ENCODE measurements around the gene TMEM106A.
"Not testable (repeated sequence)": the region's sequence is repeated elsewhere in the genome, so short reads cannot be mapped to it uniquely, and the experiment has no call there.

The TMEM106A gene

DNA sequence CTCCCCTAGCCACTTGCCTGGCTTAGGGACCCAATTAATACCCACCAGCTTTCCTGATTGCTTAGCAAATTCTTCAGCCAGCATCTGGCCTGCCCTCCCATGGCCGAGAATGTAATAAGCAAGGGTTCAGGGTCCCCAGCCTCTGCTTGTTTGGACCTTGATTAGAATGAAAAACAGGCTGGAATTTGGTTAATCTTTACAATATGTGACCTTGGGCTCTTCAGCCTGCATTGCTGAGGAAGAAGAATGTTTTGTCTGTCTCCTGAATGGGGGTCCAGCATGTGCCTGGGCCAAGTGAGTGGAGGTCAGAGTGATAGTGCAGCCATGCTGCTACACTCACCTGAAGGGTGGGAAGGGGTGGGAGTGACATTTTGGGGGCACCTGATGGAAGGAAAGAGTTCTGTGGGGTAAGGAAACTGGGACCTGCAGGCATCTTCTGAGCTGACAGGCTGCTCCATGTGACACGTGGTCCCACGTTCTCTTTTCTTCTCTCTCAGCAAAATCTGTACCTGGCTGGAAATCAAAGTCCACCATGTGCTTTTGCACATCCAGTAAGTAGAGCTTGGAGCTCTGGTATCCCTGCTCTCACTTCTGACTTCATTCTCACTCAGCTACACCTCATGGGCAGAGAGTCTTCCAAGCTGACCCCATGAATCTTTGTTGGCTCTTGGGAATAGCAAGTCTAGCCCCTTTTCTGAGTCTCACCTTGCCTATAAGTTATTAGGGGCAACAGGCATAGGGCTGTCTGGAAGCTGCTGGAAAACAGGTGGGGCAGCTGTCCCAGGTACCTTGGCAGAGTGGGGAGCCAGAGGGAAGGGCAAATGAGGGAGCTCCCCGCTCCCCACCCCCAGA lies 5.3 kb downstream of the TMEM106A start:
- H3K4me3 ChIP-seq (ENCODE audit: low read length), result no peak overlapping the region
- no peak overlapping the region for H3K27ac ChIP-seq (ENCODE audit: low read length)
- H3K4me1 ChIP-seq (ENCODE audit: control insufficient read depth, low read depth, low read length), result peaks cover 8% of the 10 kb centered on the region
- no peaks in the 10 kb centered on the region for H3K9me3 ChIP-seq (ENCODE audit: control insufficient read depth, low read depth, low read length)
- no peaks in the 10 kb centered on the region for H3K27me3 ChIP-seq (ENCODE audit: control insufficient read depth, insufficient read depth, low read length)
- H3K9ac ChIP-seq (ENCODE audit: low read length), result no peak overlapping the region
- peaks cover 3% of the 10 kb centered on the region for H3K36me3 ChIP-seq (ENCODE audit: control insufficient read depth, low read depth, low read length)

DNA sequence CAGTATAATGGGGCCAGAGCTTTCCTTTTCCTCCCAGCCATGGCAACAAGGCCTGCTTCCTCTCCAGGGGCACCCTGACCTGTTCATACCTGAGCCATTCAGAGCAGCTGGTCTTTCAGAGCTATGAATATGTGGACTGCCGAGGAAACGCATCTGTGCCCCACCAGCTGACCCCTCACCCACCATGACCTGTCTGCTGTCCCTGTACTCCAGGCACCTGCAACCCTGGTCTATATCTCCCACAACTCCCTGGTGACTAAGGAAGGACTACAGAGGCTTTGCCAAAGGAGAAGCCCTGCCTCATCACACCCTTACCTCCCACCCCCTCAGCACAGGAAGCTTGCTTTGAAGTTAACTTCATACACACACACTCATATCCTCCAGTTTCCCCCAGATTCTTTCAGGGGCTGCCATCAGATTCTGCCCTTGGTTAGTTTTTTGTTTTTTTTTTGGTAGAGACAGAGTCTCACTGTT lies 6.0 kb downstream of the TMEM106A start:
- Histone ChIP-seq H3K9ac (ENCODE audit: low read length) (no peak overlapping the region), H3K4me3 (ENCODE audit: low read length) (no peak overlapping the region), H3K4me1 (ENCODE audit: control insufficient read depth, low read depth, low read length) (peaks cover 4% of the 10 kb centered on the region), H3K9me3 (ENCODE audit: control insufficient read depth, low read depth, low read length) (no peaks in the 10 kb centered on the region), H3K27ac (ENCODE audit: low read length) (no peak overlapping the region), H3K27me3 (ENCODE audit: control insufficient read depth, insufficient read depth, low read length) (no peaks in the 10 kb centered on the region), H3K36me3 (ENCODE audit: control insufficient read depth, low read depth, low read length) (peaks cover 3% of the 10 kb centered on the region)

DNA sequence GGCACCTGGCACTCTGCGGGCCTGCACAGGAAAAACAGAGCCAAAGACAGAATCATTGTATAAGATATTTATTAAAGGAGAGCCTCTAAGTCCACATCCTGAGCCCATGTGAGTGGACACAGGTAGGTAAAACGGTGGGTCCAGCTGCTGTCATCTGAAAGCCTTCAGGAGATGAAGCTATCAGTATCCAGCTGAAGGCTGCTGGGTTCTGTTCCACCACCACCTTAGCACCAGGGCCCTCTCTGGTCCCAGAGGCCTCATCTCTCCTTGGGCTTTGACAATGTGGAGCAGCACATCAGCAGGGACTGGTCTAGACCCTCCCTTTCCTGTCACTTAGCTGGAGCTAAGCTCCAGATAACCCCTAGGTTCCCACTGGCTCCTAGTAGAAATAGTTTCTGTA lies 7.3 kb downstream of the TMEM106A start:
- Histone ChIP-seq H3K9me3 (ENCODE audit: control insufficient read depth, low read depth, low read length) (no peaks in the 10 kb centered on the region), H3K27me3 (ENCODE audit: control insufficient read depth, insufficient read depth, low read length) (no peaks in the 10 kb centered on the region), H3K4me3 (ENCODE audit: low read length) (no peak overlapping the region), H3K36me3 (ENCODE audit: control insufficient read depth, low read depth, low read length) (peaks cover 3% of the 10 kb centered on the region), H3K4me1 (ENCODE audit: control insufficient read depth, low read depth, low read length) (no peaks in the 10 kb centered on the region), H3K9ac (ENCODE audit: low read length) (no peak overlapping the region), H3K27ac (ENCODE audit: low read length) (no peak overlapping the region)

DNA sequence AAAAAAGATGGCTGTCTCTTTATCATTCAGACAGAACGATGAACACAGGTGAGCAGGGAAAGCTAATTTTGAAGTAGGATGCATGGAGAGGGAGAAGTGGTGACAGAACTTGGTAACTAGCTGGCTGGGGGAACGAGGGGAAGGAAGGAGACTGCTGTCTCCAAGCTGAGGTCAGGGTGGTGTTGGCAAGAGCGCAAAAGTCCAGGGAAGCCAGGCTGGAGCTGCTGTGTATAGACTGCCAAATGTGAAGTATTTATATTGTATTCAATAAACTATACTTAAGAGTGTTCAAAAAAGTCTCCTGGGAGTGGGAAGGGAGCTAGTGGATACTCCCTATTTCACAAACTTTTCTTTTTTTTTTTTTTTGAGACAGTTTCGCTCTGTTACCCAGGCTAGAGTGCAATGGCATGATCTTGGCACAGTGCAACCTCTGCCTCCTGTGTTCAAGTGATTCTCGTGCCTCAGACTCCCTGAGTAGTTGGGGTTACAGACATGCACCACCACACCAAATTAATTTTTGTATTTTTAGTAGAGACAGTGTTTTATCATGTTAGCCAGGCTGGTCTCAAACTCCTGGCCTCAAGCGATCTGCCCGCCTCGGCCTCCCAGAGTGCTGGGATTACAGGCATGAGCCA lies 8.2 kb downstream of the TMEM106A start:
- peaks cover 3% of the 10 kb centered on the region for H3K36me3 ChIP-seq (ENCODE audit: control insufficient read depth, low read depth, low read length)
- no peaks in the 10 kb centered on the region for H3K9me3 ChIP-seq (ENCODE audit: control insufficient read depth, low read depth, low read length)
- no peaks in the 10 kb centered on the region for H3K27me3 ChIP-seq (ENCODE audit: control insufficient read depth, insufficient read depth, low read length)
- H3K27ac ChIP-seq (ENCODE audit: low read length), result no peak overlapping the region
- no peak overlapping the region for H3K9ac ChIP-seq (ENCODE audit: low read length)
- H3K4me3 ChIP-seq (ENCODE audit: low read length), result no peak overlapping the region
- no peaks in the 10 kb centered on the region for H3K4me1 ChIP-seq (ENCODE audit: control insufficient read depth, low read depth, low read length)

DNA sequence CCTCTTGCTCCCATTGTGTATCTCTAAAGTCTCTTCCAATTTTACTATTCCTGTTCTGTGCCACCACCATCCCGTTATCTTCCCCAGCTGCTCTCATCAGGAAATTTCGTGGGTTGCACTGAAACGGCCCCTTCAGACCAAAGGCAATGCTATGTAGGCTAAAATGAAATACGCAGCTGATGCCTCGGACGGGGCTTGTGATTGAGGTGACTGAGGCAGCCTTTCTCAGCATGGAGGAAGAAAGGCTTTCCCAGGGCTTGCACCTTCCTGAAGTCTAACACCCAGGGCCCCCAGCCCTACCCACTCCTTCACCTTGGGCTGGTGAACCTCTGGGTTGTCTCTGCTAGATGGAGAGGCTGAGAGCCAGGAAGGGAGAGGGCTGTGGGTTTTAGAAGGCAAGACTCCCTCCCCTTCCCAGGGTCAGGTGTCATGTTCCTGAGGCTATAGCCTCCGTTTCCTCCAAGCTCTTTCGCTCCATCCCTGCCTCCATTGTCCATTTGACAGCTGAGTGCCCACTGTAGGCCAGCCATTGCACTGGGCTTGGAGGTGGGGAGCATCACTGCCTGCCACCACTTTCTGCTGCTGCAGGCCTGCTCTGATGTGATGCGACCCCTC lies 8.9 kb downstream of the TMEM106A start:
- Histone ChIP-seq H3K27ac (ENCODE audit: low read length) (no peak overlapping the region), H3K9ac (ENCODE audit: low read length) (no peak overlapping the region), H3K4me1 (ENCODE audit: control insufficient read depth, low read depth, low read length) (no peaks in the 10 kb centered on the region), H3K27me3 (ENCODE audit: control insufficient read depth, insufficient read depth, low read length) (no peaks in the 10 kb centered on the region), H3K9me3 (ENCODE audit: control insufficient read depth, low read depth, low read length) (no peaks in the 10 kb centered on the region), H3K4me3 (ENCODE audit: low read length) (no peak overlapping the region), H3K36me3 (ENCODE audit: control insufficient read depth, low read depth, low read length) (peaks cover 3% of the 10 kb centered on the region)

DNA sequence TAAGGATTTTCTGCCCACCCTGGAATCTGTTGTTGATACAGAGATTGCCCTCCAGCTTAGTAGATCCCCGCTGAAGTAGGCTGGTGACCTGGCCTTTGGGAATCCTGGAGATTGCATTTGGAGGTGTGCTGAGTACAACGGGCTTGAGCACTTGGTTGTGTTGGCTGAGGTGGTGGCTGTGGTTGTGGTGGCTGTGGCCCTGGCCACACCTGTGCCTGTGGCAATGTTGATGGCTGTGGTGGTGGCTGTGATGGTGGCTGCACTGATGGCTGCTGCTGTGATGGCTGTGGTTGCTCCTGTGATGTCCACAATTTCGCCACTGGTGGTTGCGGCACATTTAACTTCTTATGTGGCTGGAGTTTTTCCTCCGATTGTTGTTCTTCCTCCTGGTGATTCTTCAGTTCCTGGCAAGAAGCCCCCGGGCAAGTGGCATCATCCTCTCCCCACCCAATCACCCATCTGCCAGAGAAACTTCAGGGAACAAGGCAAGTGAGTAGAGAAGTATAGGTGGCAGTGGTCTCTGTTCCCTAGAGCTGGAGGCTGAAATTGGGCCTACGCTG lies 12.6 kb downstream of the TMEM106A start:
- Histone ChIP-seq H3K27ac (ENCODE audit: low read length) (no peak overlapping the region), H3K9ac (ENCODE audit: low read length) (no peak overlapping the region), H3K27me3 (ENCODE audit: control insufficient read depth, insufficient read depth, low read length) (no peaks in the 10 kb centered on the region)

DNA sequence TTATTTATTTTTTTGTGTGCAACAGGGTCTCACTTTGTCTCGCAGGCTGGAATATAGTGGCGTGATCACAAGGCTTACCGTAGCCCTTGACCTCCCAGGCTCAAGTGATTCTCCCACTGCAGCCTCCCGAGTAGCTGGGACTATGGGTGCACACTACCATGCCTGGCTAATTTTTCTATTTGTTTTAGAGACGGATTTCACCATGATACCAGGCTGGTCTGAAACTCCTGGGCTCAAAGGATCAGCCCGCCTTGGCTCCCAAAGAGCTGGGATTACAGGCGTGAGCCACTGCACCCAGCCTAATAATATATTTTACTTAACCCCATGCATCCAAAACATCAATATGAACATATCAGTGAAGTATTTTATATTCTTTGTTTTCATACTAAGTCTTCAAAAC lies 14.7 kb downstream of the TMEM106A start:
- no peaks in the 10 kb centered on the region for H3K36me3 ChIP-seq (ENCODE audit: control insufficient read depth, low read depth, low read length)
- no peaks in the 10 kb centered on the region for H3K4me1 ChIP-seq (ENCODE audit: control insufficient read depth, low read depth, low read length)
- H3K27me3 ChIP-seq (ENCODE audit: control insufficient read depth, insufficient read depth, low read length), result no peaks in the 10 kb centered on the region
- H3K27ac ChIP-seq (ENCODE audit: low read length), result no peak overlapping the region
- H3K9me3 ChIP-seq (ENCODE audit: control insufficient read depth, low read depth, low read length), result no peaks in the 10 kb centered on the region
- no peak overlapping the region for H3K4me3 ChIP-seq (ENCODE audit: low read length)
- H3K9ac ChIP-seq (ENCODE audit: low read length), result no peak overlapping the region

More for the DNA sequence above, 12.6 kb downstream of the TMEM106A start:
- no peak overlapping the region for H3K4me3 ChIP-seq (ENCODE audit: low read length)
- H3K9me3 ChIP-seq (ENCODE audit: control insufficient read depth, low read depth, low read length), result no peaks in the 10 kb centered on the region
- H3K36me3 ChIP-seq (ENCODE audit: control insufficient read depth, low read depth, low read length), result no peaks in the 10 kb centered on the region
- no peaks in the 10 kb centered on the region for H3K4me1 ChIP-seq (ENCODE audit: control insufficient read depth, low read depth, low read length)

DNA sequence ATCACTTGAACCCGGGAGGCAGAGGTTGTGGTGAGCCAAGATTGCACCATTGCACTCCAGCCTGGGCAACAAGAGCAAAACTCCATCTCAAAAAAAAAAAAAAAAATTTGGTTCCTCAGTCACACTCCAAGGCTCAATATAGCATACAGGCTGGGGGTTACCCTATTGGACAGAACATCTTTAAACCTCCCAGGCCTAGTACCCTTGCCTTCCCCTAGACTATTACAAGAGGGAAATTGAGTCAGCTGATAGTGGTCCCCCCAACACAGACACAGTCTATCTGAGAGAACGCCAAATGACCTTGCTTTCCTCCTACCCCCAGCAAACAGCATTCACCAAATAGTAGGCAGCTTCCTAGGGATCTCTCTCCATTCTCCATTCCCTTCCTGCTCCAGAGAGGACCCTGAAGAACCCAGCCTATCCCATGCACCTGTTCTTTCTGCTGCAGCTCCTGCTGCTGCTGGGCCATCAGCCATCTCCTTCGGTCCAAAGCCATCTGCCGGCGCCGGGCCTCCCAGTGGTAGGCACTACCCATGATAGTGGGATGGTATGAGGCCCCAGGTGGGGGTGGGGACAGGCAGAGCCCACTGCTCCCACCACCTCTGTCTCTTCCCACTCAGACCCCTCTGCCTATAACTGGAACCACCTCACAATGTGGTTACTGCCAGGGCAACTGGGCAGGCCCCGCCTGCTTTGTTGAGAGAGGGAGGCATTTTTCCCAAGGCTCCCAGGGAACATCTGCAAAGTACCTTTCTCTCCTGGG lies 16.5 kb downstream of the TMEM106A start, which contains the start of gene CCDC200:
Gene CCDC200, minus strand, starts transcription at position 604 of the 763 bp plus-strand sequence. Its CDS starts 69 bp downstream, at position 535.
- not testable (repeated sequence) for H3K9ac ChIP-seq (ENCODE audit: low read length); H3K27ac ChIP-seq (ENCODE audit: low read length); H3K9me3 ChIP-seq (ENCODE audit: control insufficient read depth, low read depth, low read length); H3K27me3 ChIP-seq (ENCODE audit: control insufficient read depth, insufficient read depth, low read length); H3K4me1 ChIP-seq (ENCODE audit: control insufficient read depth, low read depth, low read length); H3K36me3 ChIP-seq (ENCODE audit: control insufficient read depth, low read depth, low read length); H3K4me3 ChIP-seq (ENCODE audit: low read length)

DNA sequence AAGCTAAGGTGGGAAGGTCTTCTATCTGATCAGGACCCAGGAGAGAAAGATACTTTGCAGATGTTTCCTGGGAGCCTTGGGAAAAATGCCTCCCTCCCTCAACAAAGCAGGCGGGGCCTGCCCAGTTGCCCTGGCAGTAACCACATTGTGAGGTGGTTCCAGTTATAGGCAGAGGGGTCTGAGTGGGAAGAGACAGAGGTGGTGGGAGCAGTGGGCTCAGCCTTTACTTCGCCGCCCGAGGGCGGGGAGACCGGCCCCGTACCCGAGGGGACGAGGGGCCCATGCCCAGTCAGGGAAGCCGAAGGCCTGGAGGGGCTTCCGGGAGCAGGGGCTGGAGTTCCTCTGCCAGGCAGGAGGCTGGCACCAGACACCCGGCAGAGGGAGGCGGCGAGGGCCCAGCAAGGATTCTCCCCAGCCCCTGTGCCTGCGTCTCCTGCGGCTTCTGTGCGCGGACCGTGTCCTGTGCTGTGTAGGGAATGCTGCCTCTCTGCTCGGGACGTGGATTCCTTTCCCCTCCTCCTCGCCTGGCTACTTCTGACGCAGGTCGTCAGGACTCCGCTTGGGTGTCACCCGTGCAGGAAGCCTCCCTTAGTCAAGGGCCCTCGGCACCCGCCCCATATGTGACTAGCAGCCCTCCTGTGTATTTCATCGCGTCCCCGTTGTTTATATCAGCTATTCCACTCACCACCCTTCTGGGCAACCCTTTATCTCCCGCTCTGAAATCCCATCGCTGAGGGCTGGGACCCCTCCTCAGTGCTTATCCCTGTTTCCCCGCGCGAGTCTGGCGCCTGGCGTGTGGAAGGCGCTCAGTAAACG lies 19.7 kb downstream of the TMEM106A start:
- H3K4me3 ChIP-seq (ENCODE audit: low read length); H3K9ac ChIP-seq (ENCODE audit: low read length); H3K9me3 ChIP-seq (ENCODE audit: control insufficient read depth, low read depth, low read length); H3K4me1 ChIP-seq (ENCODE audit: control insufficient read depth, low read depth, low read length); H3K36me3 ChIP-seq (ENCODE audit: control insufficient read depth, low read depth, low read length); H3K27ac ChIP-seq (ENCODE audit: low read length); H3K27me3 ChIP-seq (ENCODE audit: control insufficient read depth, insufficient read depth, low read length): not testable (repeated sequence)

DNA sequence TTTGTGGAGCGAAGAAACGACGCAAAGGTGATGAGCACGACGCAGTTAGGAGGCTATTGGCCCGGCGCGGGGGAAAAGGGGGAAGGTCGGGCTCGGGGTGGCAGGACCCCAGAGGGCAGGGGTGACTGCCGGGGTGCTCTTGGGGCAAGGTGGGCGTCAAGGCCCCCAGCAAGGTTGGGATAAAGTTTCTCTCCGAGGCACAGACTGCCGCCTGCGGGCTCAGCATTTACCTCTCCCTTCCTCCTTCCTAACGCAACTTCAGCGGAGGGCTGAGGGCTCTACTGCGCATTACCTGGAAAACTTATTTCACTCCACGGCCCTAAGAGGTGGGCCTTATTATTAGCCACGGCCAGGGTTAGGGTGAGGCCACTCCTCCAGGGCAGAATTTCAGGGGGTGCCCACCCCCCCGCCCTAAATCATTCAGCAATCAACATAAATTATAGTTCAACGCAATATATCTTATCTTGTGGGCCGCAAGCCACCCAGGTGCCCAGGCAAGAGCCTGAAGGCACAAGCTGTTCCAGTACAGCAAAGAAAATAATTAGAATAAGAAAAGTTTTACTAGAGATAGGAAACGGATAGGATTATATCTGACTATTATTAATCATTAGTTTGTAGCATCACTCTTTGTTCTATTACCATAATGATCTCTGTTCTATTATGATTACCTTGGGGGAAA lies 20.5 kb downstream of the TMEM106A start:
- not testable (repeated sequence) for H3K4me1 ChIP-seq (ENCODE audit: control insufficient read depth, low read depth, low read length); H3K9me3 ChIP-seq (ENCODE audit: control insufficient read depth, low read depth, low read length); H3K27ac ChIP-seq (ENCODE audit: low read length); H3K27me3 ChIP-seq (ENCODE audit: control insufficient read depth, insufficient read depth, low read length); H3K36me3 ChIP-seq (ENCODE audit: control insufficient read depth, low read depth, low read length); H3K9ac ChIP-seq (ENCODE audit: low read length); H3K4me3 ChIP-seq (ENCODE audit: low read length)
